NB4 (cell line): ENCODE results near the gene ZNF207.

Experiments used
- DNase-seq: peaks from one replicate; pipeline ENCODE4 v3.0.0; 2010; ENCODE audit warnings: low read depth
- H3K4me3 ChIP-seq: one replicate; pipeline ENCODE4 v1.5.1; 2011; ENCODE audit warnings: mild to moderate bottlenecking, low read depth, low read length, moderate library complexity
- CTCF ChIP-seq: IDR thresholded peaks from one replicate; pipeline ENCODE4 v1.5.1; 2012; ENCODE audit warnings: low read depth, low read length
- MAX ChIP-seq: IDR thresholded peaks from 2 replicates; pipeline ENCODE4 v1.6.1; 2011; ENCODE audit warnings: low read depth, low read length
- MYC ChIP-seq: IDR thresholded peaks from 2 replicates; pipeline ENCODE4 v1.6.1; 2011; ENCODE audit warnings: low read depth, low read length
- POLR2A ChIP-seq: IDR thresholded peaks from 2 replicates; pipeline ENCODE4 v1.6.1; 2011; ENCODE audit warnings: mild to moderate bottlenecking; ENCODE audit not compliant: insufficient read length; ENCODE audit errors: extremely low read depth

ZNF207 gene

GRCh38 chr17:32349854-32350665, at the start of gene ZNF207:
TSS of gene ZNF207 (plus strand) at chr17:32350157. CDS start at chr17:32350286, 129 bp downstream.
- H3K4me3 ChIP-seq: peak within 1 kb of the TSS; percentile 91
- TF ChIP-seq CTCF (no peak), MAX (peak; percentile 95), MYC (peak; percentile 84), POLR2A (peak; percentile 91)
- peak; percentile 98 for DNase-seq

GRCh38 chr17:32302037-32302436, 47.9 kb upstream of the ZNF207 start:
- no peak for DNase-seq
- TF ChIP-seq MAX (no peak), CTCF (no peak), POLR2A (no peak), MYC (no peak)
- no peak overlapping the region for H3K4me3 ChIP-seq

- TF ChIP-seq MAX (no peak), POLR2A (no peak), CTCF (no peak), MYC (no peak)
- DNase-seq: no peak
- no peak overlapping the region for H3K4me3 ChIP-seq
Observed at GRCh38 chr17:32302860-32303649, 46.9 kb upstream of the ZNF207 start.

- no peak overlapping the region for H3K4me3 ChIP-seq
- no peak for DNase-seq
- no peak for TF ChIP-seq POLR2A
- TF ChIP-seq CTCF: no peak
- no peak for TF ChIP-seq MAX
- no peak for TF ChIP-seq MYC
Observed at GRCh38 chr17:32303781-32304288, 46.1 kb upstream of the ZNF207 start.

GRCh38 chr17:32305049-32305448, 44.9 kb upstream of the ZNF207 start:
- TF ChIP-seq CTCF (no peak), POLR2A (no peak), MYC (no peak), MAX (no peak)
- H3K4me3 ChIP-seq: no peak overlapping the region
- no peak for DNase-seq
